K562 (cell line): ENCODE data around the gene MEGF11. TPM values are rescaled to one million over a fixed set of nuclear protein-coding genes. Genes with fewer than 3 reads are reported as not detected.

Experiments used
- ATAC-seq: fragments of 200-7000 bp; cut with Tn5 transposase; 3 replicates; pipeline ENCODE4 v1.9.1; 2020; ENCODE audit warnings: moderate library complexity
- BruUV-seq: library from RNA; stranded (reverse); fragments of 400-500 nt; replicated peaks from 2 replicates; lab custom pipeline; 2021; lab: Mats Ljungman, UMichigan
- CTCF ChIA-PET: fragments of 300-600 bp; formaldehyde crosslinking; extraction: SDS; loops from one replicate; lab custom pipeline; 2021; ENCODE audit warnings: low intra/inter-chr PET ratio; lab: Yijun Ruan, JAX
- POLR2A ChIA-PET: fragments of 300-600, 350-650 bp; sonication (Branson Sonifier 250); formaldehyde crosslinking; extraction: SDS; loops from one replicate; lab custom pipeline; 2021; ENCODE audit warnings: antibody characterized with exemption, inconsistent platforms; lab: Yijun Ruan, JAX
- DNase-seq, 4 experiments: peaks; one replicate each; pipeline versions ENCODE4 v3.0.0 to v3.0.0-alpha.2; 2011 to 2018; ENCODE audit warnings: low spot score in 3 of 4, mixed read lengths in 3 of 4; ENCODE audit errors: extremely low read depth in 1 of 4
- FAIRE-seq: peaks from 2 replicates; lab custom pipeline; 2011; peaks lifted over from hg19 to GRCh38; lab: Jason Lieb, UNC
- H2AFZ ChIP-seq: 2 replicates; pipeline ENCODE4 v1.6.0; 2011; ENCODE audit warnings: low read depth, low read length, control low read depth, inconsistent platforms
- H3K27ac ChIP-seq: fragments of 200-600 bp; 3 replicates; pipeline ENCODE4 v1.8.0; 2011; ENCODE audit warnings: low read depth, mild to moderate bottlenecking, control low read depth, inconsistent platforms, low read length, moderate library complexity, mixed read lengths; ENCODE audit errors: extremely low read depth
- H3K27me3 ChIP-seq, 2 experiments: fragments of 300-600 bp in 1 of 2; 2 replicates in 1 of 2; 3 replicates in 1 of 2; pipeline versions ENCODE4 v1.6.0 to v1.8.0; 2011; ENCODE audit warnings: inconsistent platforms in 2 of 2, low read length in 2 of 2, mild to moderate bottlenecking in 1 of 2, mixed read lengths in 1 of 2, moderate library complexity in 1 of 2; ENCODE audit not compliant: control insufficient read depth in 2 of 2, insufficient read depth in 2 of 2
- H3K36me3 ChIP-seq: fragments of 300-600 bp; 3 replicates; pipeline ENCODE4 v1.8.0; 2011; ENCODE audit warnings: mild to moderate bottlenecking, low read length, inconsistent platforms; ENCODE audit not compliant: control insufficient read depth, insufficient read depth
- H3K4me1 ChIP-seq, 2 experiments: fragments of 200-600 bp in 1 of 2; replicated peaks in 1 of 2; 2 replicates in 1 of 2; 3 replicates in 1 of 2; pipeline versions ENCODE4 v1.5.1 to v1.8.0; 2011; ENCODE audit warnings: inconsistent platforms in 2 of 2, low read length in 2 of 2, mild to moderate bottlenecking in 1 of 2, mixed read lengths in 1 of 2, moderate library complexity in 1 of 2; ENCODE audit not compliant: control insufficient read depth in 2 of 2, insufficient read depth in 2 of 2
- H3K4me2 ChIP-seq: 2 replicates; pipeline ENCODE4 v1.6.1; 2011; ENCODE audit warnings: low read length, control low read depth, inconsistent platforms, mixed read lengths; ENCODE audit not compliant: insufficient read depth
- H3K4me3 ChIP-seq: fragments of 200-600 bp; sonication (generic), shearing (Covaris generic); 2 replicates; pipeline ENCODE4 v1.5.1; 2016; ENCODE audit warnings: control low read depth, inconsistent platforms
- H3K79me2 ChIP-seq: fragments of 200-600 bp; 3 replicates; pipeline ENCODE4 v1.8.0; 2011; ENCODE audit warnings: low read length, inconsistent platforms; ENCODE audit not compliant: control insufficient read depth, insufficient read depth
- H3K9ac ChIP-seq, 2 experiments: 2 replicates each; pipeline versions ENCODE4 v1.6.0 to v1.6.1; 2011; ENCODE audit warnings: low read depth in 2 of 2, low read length in 2 of 2, control low read depth in 1 of 2, inconsistent platforms in 1 of 2, mild to moderate bottlenecking in 1 of 2, mixed read lengths in 1 of 2; ENCODE audit not compliant: insufficient read depth in 1 of 2
- H3K9me1 ChIP-seq: one replicate; pipeline ENCODE4 v1.6.0; 2011; ENCODE audit warnings: inconsistent platforms, mild to moderate bottlenecking, low read length, moderate library complexity; ENCODE audit not compliant: control insufficient read depth, insufficient read depth
- H3K9me3 ChIP-seq: replicated peaks from 2 replicates; pipeline ENCODE4 v1.5.1; 2011; ENCODE audit warnings: low read depth, low read length, inconsistent platforms; ENCODE audit not compliant: control insufficient read depth, insufficient read depth
- H4K20me1 ChIP-seq: replicated peaks from 2 replicates; pipeline ENCODE4 v1.6.1; 2011; ENCODE audit warnings: low read length, inconsistent platforms, mixed read lengths; ENCODE audit not compliant: control insufficient read depth, insufficient read depth
- C11orf30 ChIP-seq: fragments of 450-650 bp; IDR thresholded peaks from 2 replicates; pipeline ENCODE4 v1.6.1; 2016; ENCODE audit warnings: low read depth, mild to moderate bottlenecking
- CAMTA2 ChIP-seq: fragments of 250-450 bp; sonication (Bioruptor Pico); conservative IDR thresholded peaks from 2 replicates; pipeline ENCODE4 v1.5.1; 2022
- FOXM1 ChIP-seq, 2 experiments: fragments of 450-650 bp in 1 of 2; sonication (generic) in 1 of 2; formaldehyde crosslinking in 1 of 2; IDR thresholded peaks; 2 replicates each; pipeline versions ENCODE4 v1.6.1 to v1.9.0; 2017 to 2022; ENCODE audit warnings: low read depth in 2 of 2, mild to moderate bottlenecking in 2 of 2, missing genetic modification reagents in 1 of 2, moderate library complexity in 1 of 2
- MAFF ChIP-seq: IDR thresholded peaks from 2 replicates; pipeline ENCODE4 v1.6.1; 2012; ENCODE audit warnings: low read length, improper control_type of control experiment
- MCM5 ChIP-seq: fragments of 450-650 bp; IDR thresholded peaks from 2 replicates; pipeline ENCODE4 v1.6.1; 2016; ENCODE audit warnings: low read depth
- NFIC ChIP-seq: fragments of 450-650 bp; IDR thresholded peaks from 2 replicates; pipeline ENCODE4 v1.6.1; 2017; ENCODE audit warnings: mild to moderate bottlenecking, inconsistent platforms
- ZNF316 ChIP-seq: fragments of 450-650 bp; IDR thresholded peaks from 2 replicates; pipeline ENCODE4 v1.6.1; 2016
- WGBS: fragments of 100-300 bp; shearing (Covaris generic); methylation state at CpG from one replicate; pipeline ENCODE4 v1.1.6; 2016; ENCODE audit warnings: low coverage, mixed read lengths; ENCODE audit not compliant: insufficient coverage; ENCODE audit errors: missing lambda C conversion rate; 5-methylcytosine and 5-hydroxymethylcytosine counted together
- in situ Hi-C: fragments of 300-500 bp; cut with MboI; formaldehyde crosslinking; loops from 4 replicates; pipeline ENCODE4 v1.15.0; 2018; ENCODE audit warnings: inconsistent platforms, mixed read lengths
- intact Hi-C: fragments of 100-400 bp; cut with micrococcal nuclease; formaldehyde crosslinking; loops from 2 replicates; pipeline ENCODE4 v1.14.2; 2022
- polyA plus RNA-seq, 8 experiments: library from polyadenylated mRNA; depleted of rRNA in 4 of 8; stranded (reverse) in 5 of 8; unstranded in 3 of 8; fragments of >200 nt; fragmentation: Nextera tagmentation in 2 of 8; fragmentation: Illumina TruSeq in 1 of 8; extraction: Ambion mirVana in 2 of 8; extraction: Trizol in 1 of 8; gene quantifications; 2 replicates each; pipeline versions ENCODE4 v1.2.1 to v1.2.3, GENCODE V29; 2011 to 2014; ENCODE audit warnings: inconsistent platforms in 1 of 8, missing spikeins in 1 of 8
- total RNA-seq, 7 experiments: library from RNA; depleted of rRNA in 6 of 7; stranded (reverse); fragments of >200 nt in 6 of 7; fragmentation: Illumina TruSeq in 2 of 7; extraction: Trizol in 2 of 7; gene quantifications; 2 replicates each; pipeline versions ENCODE4 v1.2.1 to v1.2.3, GENCODE V29; 2011 to 2021; ENCODE audit warnings: low replicate concordance in 1 of 7
- TF ChIP-seq, protein P1 (sequence below), 2 experiments: fragments of 450-650 bp; IDR thresholded peaks; 2 replicates each; pipeline ENCODE4 v1.6.1; 2018; ENCODE audit warnings: mild to moderate bottlenecking in 2 of 2, low read depth in 1 of 2; ENCODE audit not compliant: partially characterized antibody in 2 of 2

MEGF11 gene
- total and polyA plus RNA-seq, 9 of the 15 experiments (the other 6 are each of a cell fraction or from before 2014, with no cell fraction given) = 0.06 to 0.23 (median 0.20) TPM; not detected in 6

- BruUV-seq = no TSS peak
- Histone ChIP-seq H3K9me3 (no peaks in the 10 kb centered on the region), H3K4me2 (no peak overlapping the region), H4K20me1 (no peaks in the 10 kb centered on the region; the same call in 1 of the 2 replicates), H3K9me1 (peaks cover 9% of the 10 kb centered on the region), H3K27me3 (no peaks in the 10 kb centered on the region), H3K9ac (no peak overlapping the region), H3K27ac (no peak overlapping the region), H3K4me1 (peaks cover 3 to 7% of the 10 kb centered on the region in 2 experiments), H3K79me2 (no peaks in the 10 kb centered on the region), H3K4me3 (no peak overlapping the region), H2AFZ (no peak overlapping the region), H3K36me3 (no peaks in the 10 kb centered on the region)
- intact Hi-C loops (no loop called here), in situ Hi-C loops (no loop called here)
- TF ChIP-seq FOXM1 (IDR thresholded peaks at IDR 0.05; ENCODE audit: low read depth) (no peak), FOXM1 (CRISPR knock-in tag; IDR thresholded peaks at IDR 0.05; ENCODE audit: low read depth) (no peak), NFIC (0 out of 2 replicates have a peak, but pooled peaks have one; percentile 39)
- FAIRE-seq = no peak
- ChIA-PET POLR2A (interaction anchor here (0.5 to 1.0 kb wide), 4 partner anchors 30 to 493 kb away, joined by 3 to 4 read pairs (median 3); partner anchors contain the start of gene INTS14), CTCF (no interaction called here)
- WGBS = 31% methylated on average over 1 of the region's 1 CpG
- DNase-seq = no peak
- no peak for ATAC-seq
Observed at GRCh38 chr15:65920121-65920520, 333.4 kb downstream of the MEGF11 start.

DNA sequence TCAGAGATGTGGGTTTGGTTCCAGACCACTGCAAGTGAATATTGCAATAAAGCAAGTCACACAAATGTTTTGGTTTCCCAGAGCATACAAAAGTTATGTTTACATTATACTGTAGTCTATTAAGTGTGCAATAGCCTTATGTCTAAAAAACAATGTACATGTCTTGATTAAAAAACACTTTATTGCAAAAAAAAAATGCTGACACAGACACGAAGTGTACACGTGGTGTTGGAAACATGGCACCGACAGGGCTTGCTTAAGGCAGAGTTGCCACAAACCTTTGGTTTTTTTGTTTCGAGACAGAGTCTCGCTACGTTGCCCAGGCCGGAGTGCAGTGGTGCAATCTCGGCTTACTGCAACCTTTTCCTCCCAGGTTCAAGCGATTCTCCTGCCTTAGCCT lies 334.2 kb downstream of the MEGF11 start:
- no peak for FAIRE-seq
- intact Hi-C loops (no loop called here), in situ Hi-C loops (no loop called here)
- WGBS = 74% methylated on average over 9 of the region's 9 CpGs
- no peak overlapping the region for H3K27ac ChIP-seq
- no peak for DNase-seq
- CTCF ChIA-PET = no interaction called here
- H3K4me3 ChIP-seq = no peak overlapping the region
- BruUV-seq = no TSS peak
- H3K79me2 ChIP-seq = no peaks in the 10 kb centered on the region
- H3K9me1 ChIP-seq = peaks cover 9% of the 10 kb centered on the region
- no peak overlapping the region for H2AFZ ChIP-seq
- TF ChIP-seq, protein P1, sequence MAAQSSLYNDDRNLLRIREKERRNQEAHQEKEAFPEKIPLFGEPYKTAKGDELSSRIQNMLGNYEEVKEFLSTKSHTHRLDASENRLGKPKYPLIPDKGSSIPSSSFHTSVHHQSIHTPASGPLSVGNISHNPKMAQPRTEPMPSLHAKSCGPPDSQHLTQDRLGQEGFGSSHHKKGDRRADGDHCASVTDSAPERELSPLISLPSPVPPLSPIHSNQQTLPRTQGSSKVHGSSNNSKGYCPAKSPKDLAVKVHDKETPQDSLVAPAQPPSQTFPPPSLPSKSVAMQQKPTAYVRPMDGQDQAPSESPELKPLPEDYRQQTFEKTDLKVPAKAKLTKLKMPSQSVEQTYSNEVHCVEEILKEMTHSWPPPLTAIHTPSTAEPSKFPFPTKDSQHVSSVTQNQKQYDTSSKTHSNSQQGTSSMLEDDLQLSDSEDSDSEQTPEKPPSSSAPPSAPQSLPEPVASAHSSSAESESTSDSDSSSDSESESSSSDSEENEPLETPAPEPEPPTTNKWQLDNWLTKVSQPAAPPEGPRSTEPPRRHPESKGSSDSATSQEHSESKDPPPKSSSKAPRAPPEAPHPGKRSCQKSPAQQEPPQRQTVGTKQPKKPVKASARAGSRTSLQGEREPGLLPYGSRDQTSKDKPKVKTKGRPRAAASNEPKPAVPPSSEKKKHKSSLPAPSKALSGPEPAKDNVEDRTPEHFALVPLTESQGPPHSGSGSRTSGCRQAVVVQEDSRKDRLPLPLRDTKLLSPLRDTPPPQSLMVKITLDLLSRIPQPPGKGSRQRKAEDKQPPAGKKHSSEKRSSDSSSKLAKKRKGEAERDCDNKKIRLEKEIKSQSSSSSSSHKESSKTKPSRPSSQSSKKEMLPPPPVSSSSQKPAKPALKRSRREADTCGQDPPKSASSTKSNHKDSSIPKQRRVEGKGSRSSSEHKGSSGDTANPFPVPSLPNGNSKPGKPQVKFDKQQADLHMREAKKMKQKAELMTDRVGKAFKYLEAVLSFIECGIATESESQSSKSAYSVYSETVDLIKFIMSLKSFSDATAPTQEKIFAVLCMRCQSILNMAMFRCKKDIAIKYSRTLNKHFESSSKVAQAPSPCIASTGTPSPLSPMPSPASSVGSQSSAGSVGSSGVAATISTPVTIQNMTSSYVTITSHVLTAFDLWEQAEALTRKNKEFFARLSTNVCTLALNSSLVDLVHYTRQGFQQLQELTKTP (IDR thresholded peaks at IDR 0.05; ENCODE audit: low read depth in 1 of 2, partially characterized antibody in 2 of 2) = no peak
- TF ChIP-seq ZNF316 (peak; percentile 76), C11orf30 (peak; percentile 41; the same call in 1 of the 2 replicates), CAMTA2 (CRISPR knock-in tag) (no peak), MAFF (peak; percentile 35; the same call in 1 of the 2 replicates), MCM5 (no peak)
- H3K27me3 ChIP-seq = no peaks in the 10 kb centered on the region
- no peaks in the 10 kb centered on the region for H3K9me3 ChIP-seq
- POLR2A ChIA-PET = no interaction called here
- no peak overlapping the region for H3K9ac ChIP-seq
- ATAC-seq = no peak
- no peaks in the 10 kb centered on the region for H3K36me3 ChIP-seq
- no peaks in the 10 kb centered on the region; the same call in 1 of the 2 replicates for H4K20me1 ChIP-seq
- no peak overlapping the region for H3K4me2 ChIP-seq
- peaks cover 0 to 7% of the 10 kb centered on the region in 2 experiments; a peak in 2 of 5 replicates for H3K4me1 ChIP-seq
